Measurements from ENCODE around the gene PACS1. TPM values are rescaled to one million over a fixed set of nuclear protein-coding genes. Genes with fewer than 3 reads are reported as not detected.
A peak's percentile ranks its signal among the peaks of the same experiment; 100 is the strongest.

The PACS1 gene
- polyA plus RNA-seq, 1 experiment: 27.1 TPM

DNA sequence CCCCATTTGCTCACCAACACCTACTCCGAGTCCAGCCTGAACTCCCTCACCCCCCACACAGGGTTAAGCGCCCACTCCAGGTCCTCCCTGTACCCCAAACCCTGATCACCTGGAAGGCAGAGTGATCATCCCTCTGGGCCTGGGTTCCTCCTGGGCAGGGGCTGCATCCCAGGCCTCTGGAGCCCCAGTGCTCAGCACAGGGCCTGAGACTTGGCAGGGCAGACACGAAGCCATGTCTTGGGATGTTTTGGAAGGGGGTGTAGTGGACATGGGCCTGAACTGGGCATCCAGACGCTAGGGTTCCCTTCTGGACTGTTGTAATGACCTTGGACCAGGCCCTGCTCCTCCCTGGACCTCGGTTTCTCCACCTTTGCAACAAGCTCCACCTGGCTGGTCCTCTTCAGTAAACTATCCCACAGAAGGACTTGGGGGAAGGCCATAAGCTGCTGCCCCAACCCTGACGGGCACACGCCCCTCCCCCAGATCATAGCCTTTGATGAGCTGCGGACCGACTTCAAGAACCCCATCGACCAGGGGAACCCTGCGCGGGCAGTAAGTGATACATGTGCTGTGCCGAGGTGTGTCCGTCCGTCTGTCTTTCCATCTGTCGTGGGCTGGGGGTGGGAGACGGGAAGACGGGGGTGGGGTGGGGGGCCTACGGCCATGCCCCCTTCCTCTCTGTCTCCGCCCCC is 211.8 kb downstream of the PACS1 start:
- ChIA-PET POLR2A (interaction anchor here (0.5 to 1.9 kb wide), 4 partner anchors 9 to 26 kb away, joined by 3 to 7 read pairs (median 3); partner anchors contain the start of gene TMEM151A), CTCF (interaction anchor here (0.6 to 3.7 kb wide), 11 partner anchors 9 to 64 kb away, joined by 3 to 18 read pairs (median 3); partner anchors contain the start of genes RAB1B, RIN1 and TMEM151A)
- H3K27ac ChIP-seq (ENCODE audit: low read depth, low read length): no peak overlapping the region
- H3K27me3 ChIP-seq (ENCODE audit: control insufficient read depth, insufficient read depth, low read length): no peaks in the 10 kb centered on the region
- TF ChIP-seq, protein P1, sequence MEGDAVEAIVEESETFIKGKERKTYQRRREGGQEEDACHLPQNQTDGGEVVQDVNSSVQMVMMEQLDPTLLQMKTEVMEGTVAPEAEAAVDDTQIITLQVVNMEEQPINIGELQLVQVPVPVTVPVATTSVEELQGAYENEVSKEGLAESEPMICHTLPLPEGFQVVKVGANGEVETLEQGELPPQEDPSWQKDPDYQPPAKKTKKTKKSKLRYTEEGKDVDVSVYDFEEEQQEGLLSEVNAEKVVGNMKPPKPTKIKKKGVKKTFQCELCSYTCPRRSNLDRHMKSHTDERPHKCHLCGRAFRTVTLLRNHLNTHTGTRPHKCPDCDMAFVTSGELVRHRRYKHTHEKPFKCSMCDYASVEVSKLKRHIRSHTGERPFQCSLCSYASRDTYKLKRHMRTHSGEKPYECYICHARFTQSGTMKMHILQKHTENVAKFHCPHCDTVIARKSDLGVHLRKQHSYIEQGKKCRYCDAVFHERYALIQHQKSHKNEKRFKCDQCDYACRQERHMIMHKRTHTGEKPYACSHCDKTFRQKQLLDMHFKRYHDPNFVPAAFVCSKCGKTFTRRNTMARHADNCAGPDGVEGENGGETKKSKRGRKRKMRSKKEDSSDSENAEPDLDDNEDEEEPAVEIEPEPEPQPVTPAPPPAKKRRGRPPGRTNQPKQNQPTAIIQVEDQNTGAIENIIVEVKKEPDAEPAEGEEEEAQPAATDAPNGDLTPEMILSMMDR (IDR thresholded peaks at IDR 0.05; ENCODE audit: low read depth, low read length): no peak
- H3K4me3 ChIP-seq (ENCODE audit: low read depth, low read length): no peak overlapping the region
- no peaks in the 10 kb centered on the region for H3K9me3 ChIP-seq (ENCODE audit: control insufficient read depth, insufficient read depth, low read length)
- DNase-seq (ENCODE audit: low read depth, low spot score): no peak

DNA sequence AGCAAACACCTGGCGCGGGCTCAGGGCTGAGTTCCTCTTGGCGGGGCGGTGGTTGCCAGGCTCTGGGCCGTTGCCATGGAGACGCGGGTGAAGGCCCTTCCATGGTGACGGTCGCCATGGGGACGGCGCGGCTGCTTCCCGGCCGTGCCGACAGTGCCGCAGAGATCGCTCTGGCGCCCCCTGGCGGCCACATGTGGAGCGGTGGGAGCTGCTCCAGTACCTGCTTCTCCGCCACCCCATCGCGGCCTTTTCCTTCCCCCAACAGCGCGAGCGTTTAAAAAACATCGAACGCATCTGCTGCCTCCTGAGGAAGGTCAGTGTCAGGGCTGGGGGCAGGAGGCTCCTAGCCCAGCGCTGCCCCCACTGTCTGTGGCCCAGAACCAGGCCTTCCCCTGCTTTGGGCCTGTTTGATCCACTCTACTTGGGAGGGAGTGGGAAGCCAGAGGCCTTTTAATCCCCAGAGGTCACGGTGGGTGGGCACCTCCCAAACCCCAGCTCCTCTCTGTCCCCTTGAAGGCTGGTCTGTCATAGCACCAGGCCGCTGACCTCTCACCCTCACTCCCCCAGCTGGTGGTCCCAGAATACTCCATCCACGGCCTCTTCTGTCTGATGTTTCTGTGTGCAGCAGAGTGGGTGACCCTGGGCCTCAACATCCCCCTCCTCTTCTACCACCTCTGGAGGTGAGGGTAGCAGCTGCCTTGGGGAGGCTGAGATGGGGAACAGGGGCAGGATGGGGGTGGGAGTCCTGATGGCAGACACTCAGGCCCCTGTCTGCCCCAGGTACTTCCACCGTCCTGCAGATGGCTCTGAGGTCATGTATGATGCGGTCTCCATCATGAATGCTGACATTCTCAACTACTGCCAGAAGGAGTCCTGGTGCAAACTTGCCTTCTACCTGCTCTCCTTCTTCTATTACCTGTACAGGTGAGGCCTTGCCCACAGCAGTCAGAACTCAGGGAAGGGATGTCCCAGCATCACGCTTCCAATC is 212.7 kb downstream of the PACS1 start:
- TF ChIP-seq, protein P1 (IDR thresholded peaks at IDR 0.05; ENCODE audit: low read depth, low read length): peak; percentile 83
- Histone ChIP-seq H3K27me3 (ENCODE audit: control insufficient read depth, insufficient read depth, low read length) (no peaks in the 10 kb centered on the region), H3K9me3 (ENCODE audit: control insufficient read depth, insufficient read depth, low read length) (no peaks in the 10 kb centered on the region), H3K4me3 (ENCODE audit: low read depth, low read length) (no peak overlapping the region), H3K27ac (ENCODE audit: low read depth, low read length) (no peak overlapping the region)
- POLR2A ChIA-PET: interaction anchor here (0.5 to 1.9 kb wide), 4 partner anchors 9 to 184 kb away, joined by 3 to 7 read pairs (median 4); partner anchors contain the start of genes RIN1 and TMEM151A
- DNase-seq (ENCODE audit: low read depth, low spot score): peak; percentile 82
- CTCF ChIA-PET: interaction anchor here (0.6 to 3.7 kb wide), 13 partner anchors 8 to 94 kb away, joined by 3 to 18 read pairs (median 3); partner anchors contain the start of genes BRMS1, RAB1B, RIN1 and TMEM151A

DNA sequence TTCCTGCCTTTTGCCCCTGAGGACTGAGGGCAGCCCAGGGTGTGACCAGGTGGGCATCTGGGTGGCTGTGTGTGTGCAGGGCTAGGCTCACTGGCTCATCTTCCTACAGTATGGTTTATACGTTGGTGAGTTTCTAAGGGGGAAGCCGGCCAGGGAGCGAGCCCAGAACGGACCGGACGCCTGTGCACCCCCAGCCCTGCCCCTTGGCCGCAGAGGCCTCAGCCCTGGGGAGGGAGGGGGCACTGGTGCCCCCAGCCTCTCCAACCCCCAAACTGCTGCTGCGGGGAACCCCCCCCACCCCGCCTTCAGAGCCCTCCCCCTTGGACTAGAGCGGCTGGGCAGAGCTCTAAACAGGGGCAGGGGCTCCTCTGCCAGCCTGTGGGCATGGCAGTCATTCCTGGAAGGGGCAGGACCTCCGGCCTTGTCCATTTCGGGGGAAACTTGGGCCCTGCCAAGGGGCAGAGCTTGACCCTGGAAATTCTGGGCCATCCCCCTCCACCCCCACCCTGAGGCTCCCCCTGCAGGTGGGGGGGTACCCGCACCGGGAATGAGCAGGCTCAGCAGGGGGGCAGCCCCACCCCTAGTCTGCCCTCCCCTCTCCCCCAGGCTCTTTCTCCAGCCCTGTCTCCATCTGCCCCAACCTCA is 213.5 kb downstream of the PACS1 start:
- POLR2A ChIA-PET: interaction anchor here (1.9 kb wide), 1 partner anchor 16 kb away, joined by 7 read pairs; no protein-coding TSS in a partner anchor
- no peak for DNase-seq (ENCODE audit: low read depth, low spot score)
- Histone ChIP-seq H3K27ac (ENCODE audit: low read depth, low read length) (no peak overlapping the region), H3K9me3 (ENCODE audit: control insufficient read depth, insufficient read depth, low read length) (no peaks in the 10 kb centered on the region), H3K4me3 (ENCODE audit: low read depth, low read length) (no peak overlapping the region), H3K27me3 (ENCODE audit: control insufficient read depth, insufficient read depth, low read length) (no peaks in the 10 kb centered on the region)
- TF ChIP-seq, protein P1 (IDR thresholded peaks at IDR 0.05; ENCODE audit: low read depth, low read length): no peak
- CTCF ChIA-PET: interaction anchor here (0.6 to 3.7 kb wide), 6 partner anchors 11 to 372 kb away, joined by 3 to 18 read pairs (median 5); partner anchors contain the start of gene BRMS1

DNA sequence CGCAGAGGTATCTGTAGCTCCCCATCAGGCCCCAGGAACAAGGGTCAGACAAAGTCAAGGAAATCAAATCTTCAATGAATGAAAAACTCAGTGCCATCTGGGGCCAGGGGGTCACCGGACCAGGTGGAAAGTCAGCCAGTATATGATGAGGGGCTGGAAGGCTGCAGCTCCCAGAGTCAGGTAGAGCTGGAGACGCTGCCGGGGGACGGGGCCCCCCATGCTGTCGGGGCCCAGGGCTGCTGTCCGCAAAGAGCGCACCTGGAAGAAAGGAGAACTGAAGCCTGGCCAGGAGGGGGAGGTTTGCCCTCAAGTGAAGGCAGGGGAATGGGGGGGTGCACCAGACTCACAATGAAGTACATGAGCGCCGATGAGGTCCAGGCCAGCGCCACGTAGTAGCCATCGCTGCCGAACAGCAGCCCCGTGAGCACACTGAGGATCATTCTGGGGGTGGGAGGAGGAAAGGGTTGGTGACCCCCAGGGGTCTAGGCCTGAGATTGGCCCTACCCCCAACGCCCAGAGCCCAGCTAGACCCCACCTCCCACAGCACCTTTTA is 214.5 kb downstream of the PACS1 start:
- Histone ChIP-seq H3K9me3 (ENCODE audit: control insufficient read depth, insufficient read depth, low read length) (no peaks in the 10 kb centered on the region), H3K27me3 (ENCODE audit: control insufficient read depth, insufficient read depth, low read length) (no peaks in the 10 kb centered on the region), H3K27ac (ENCODE audit: low read depth, low read length) (no peak overlapping the region), H3K4me3 (ENCODE audit: low read depth, low read length) (no peak overlapping the region)
- no peak for DNase-seq (ENCODE audit: low read depth, low spot score)
- TF ChIP-seq, protein P1 (IDR thresholded peaks at IDR 0.05; ENCODE audit: low read depth, low read length): no peak
- POLR2A ChIA-PET: no interaction called here
- CTCF ChIA-PET: no interaction called here

All from AG04450 (cell line).